GM23338 (cell line): ENCODE measurements around the gene UBL4A. TPM values are rescaled to one million over a fixed set of nuclear protein-coding genes. Genes with fewer than 3 reads are reported as not detected.

Experiments
- ATAC-seq: fragments of 200-7000 bp; cut with Tn5 transposase; 3 replicates; pipeline ENCODE4 v1.9.1; 2020
- DNase-seq: peaks from one replicate; pipeline ENCODE4 v3.0.0-alpha.2; 2015; ENCODE audit warnings: low spot score
- H2AFZ ChIP-seq: fragments of 200-600 bp; sonication (generic); 2 replicates; pipeline ENCODE4 v1.8.0; 2016; ENCODE audit warnings: antibody characterized with exemption, mild to moderate bottlenecking, moderate library complexity
- H3F3A ChIP-seq: fragments of 200-600 bp; sonication (generic); replicated peaks from 2 replicates; pipeline ENCODE4 v1.8.0; 2017; ENCODE audit warnings: antibody characterized with exemption, mixed run types, low read depth
- H3K27ac ChIP-seq: fragments of 200-600 bp; sonication (generic); 2 replicates; pipeline ENCODE4 v1.6.1; 2016; ENCODE audit warnings: low read depth
- H3K27me3 ChIP-seq: fragments of 200-600 bp; sonication (generic); 2 replicates; pipeline ENCODE4 v1.8.0; 2016; ENCODE audit warnings: mild to moderate bottlenecking, mixed run types, moderate library complexity; ENCODE audit not compliant: insufficient read depth
- H3K36me3 ChIP-seq: fragments of 200-600 bp; sonication (generic); 2 replicates; pipeline ENCODE4 v1.8.0; 2016; ENCODE audit warnings: mild to moderate bottlenecking; ENCODE audit not compliant: insufficient read depth
- H3K4me1 ChIP-seq: fragments of 200-600 bp; sonication (generic); 2 replicates; pipeline ENCODE4 v1.8.0; 2016; ENCODE audit warnings: mild to moderate bottlenecking, moderate library complexity; ENCODE audit not compliant: insufficient read depth
- H3K4me2 ChIP-seq: fragments of 200-600 bp; sonication (generic); 2 replicates; pipeline ENCODE4 v1.7.1; 2017; ENCODE audit warnings: mixed run types
- H3K4me3 ChIP-seq: fragments of 200-600 bp; sonication (generic); 2 replicates; pipeline ENCODE4 v1.6.1; 2016; ENCODE audit warnings: mixed run types
- H3K79me2 ChIP-seq: fragments of 200-600 bp; sonication (generic); replicated peaks from 2 replicates; pipeline ENCODE4 v1.8.0; 2017; ENCODE audit warnings: mild to moderate bottlenecking; ENCODE audit not compliant: insufficient read depth
- H3K9me2 ChIP-seq: fragments of 200-600 bp; sonication (generic); 2 replicates; pipeline ENCODE4 v1.8.0; 2017; ENCODE audit not compliant: insufficient read depth
- H4K20me1 ChIP-seq: fragments of 200-600 bp; sonication (generic); replicated peaks from 2 replicates; pipeline ENCODE4 v1.8.0; 2017; ENCODE audit warnings: mild to moderate bottlenecking; ENCODE audit not compliant: insufficient read depth
- H3K27ac Mint-ChIP-seq: 2 replicates; pipeline ENCODE4 v1.8.0; 2020; ENCODE audit warnings: inconsistent platforms, mild to moderate bottlenecking, moderate library complexity, mixed read lengths
- H3K27me3 Mint-ChIP-seq: 3 replicates; pipeline ENCODE4 v1.8.0; 2022; ENCODE audit warnings: low read depth, mild to moderate bottlenecking, moderate library complexity, mixed read lengths, inconsistent platforms; ENCODE audit not compliant: insufficient read depth, poor library complexity
- H3K36me3 Mint-ChIP-seq: 3 replicates; pipeline ENCODE4 v1.8.0; 2021; ENCODE audit warnings: low read depth, mild to moderate bottlenecking, inconsistent platforms, moderate library complexity, mixed read lengths
- H3K4me1 Mint-ChIP-seq: 3 replicates; pipeline ENCODE4 v1.8.0; 2020; ENCODE audit warnings: mild to moderate bottlenecking, inconsistent platforms, mixed read lengths
- H3K4me3 Mint-ChIP-seq: 3 replicates; pipeline ENCODE4 v1.8.0; 2021; ENCODE audit warnings: moderate library complexity, mild to moderate bottlenecking, inconsistent platforms, mixed read lengths
- H3K9me3 Mint-ChIP-seq: 3 replicates; pipeline ENCODE4 v1.8.0; 2020; ENCODE audit warnings: moderate library complexity, mild to moderate bottlenecking, inconsistent platforms, mixed read lengths
- CREB1 ChIP-seq: fragments of 250-450 bp; sonication (Bioruptor Pico); IDR thresholded peaks from 2 replicates; pipeline ENCODE4 v1.5.0; 2020; ENCODE audit warnings: low read depth, mild to moderate bottlenecking, moderate library complexity
- EZH2 ChIP-seq: fragments of 200-600 bp; sonication (generic); IDR thresholded peaks from one replicate; pipeline ENCODE4 v1.8.0; 2017; ENCODE audit warnings: antibody characterized with exemption, mild to moderate bottlenecking, low read depth; ENCODE audit not compliant: unreplicated experiment
- EZH2phosphoT487 ChIP-seq: fragments of 200-600 bp; sonication (generic); IDR thresholded peaks from one replicate; pipeline ENCODE4 v1.8.1; 2018; ENCODE audit warnings: antibody characterized with exemption; ENCODE audit not compliant: unreplicated experiment
- JUNB ChIP-seq: IDR thresholded peaks from one replicate; pipeline ENCODE4 v1.6.1; 2016; ENCODE audit warnings: antibody characterized with exemption; ENCODE audit not compliant: unreplicated experiment
- NANOG ChIP-seq: IDR thresholded peaks from 2 replicates; pipeline ENCODE4 v1.6.1; 2016; ENCODE audit warnings: antibody characterized with exemption, borderline replicate concordance
- POLR2AphosphoS5 ChIP-seq: IDR thresholded peaks from 2 replicates; pipeline ENCODE4 v1.6.1; 2016; ENCODE audit warnings: antibody characterized with exemption, low read depth
- STAT1 ChIP-seq: IDR thresholded peaks from one replicate; pipeline ENCODE4 v1.6.1; 2016; ENCODE audit warnings: antibody characterized with exemption; ENCODE audit not compliant: unreplicated experiment
- ZNF114 ChIP-seq: fragments of 250-450 bp; sonication (Bioruptor Pico); IDR thresholded peaks from 2 replicates; pipeline ENCODE4 v1.5.0; 2020; ENCODE audit warnings: mild to moderate bottlenecking, moderate library complexity
- polyA plus RNA-seq: library from polyadenylated mRNA; unstranded; fragments of >200 nt; fragmentation: Nextera tagmentation; extraction: Ambion mirVana; gene quantifications from 2 replicates; pipeline ENCODE4 v1.2.1, GENCODE V29; 2016
- total RNA-seq: library from RNA; depleted of rRNA; stranded (reverse); fragments of >200 nt; shearing (Covaris generic); gene quantifications from 2 replicates; pipeline ENCODE4 v1.2.3, GENCODE V29; 2014
- TF ChIP-seq, protein P1 (sequence below): IDR thresholded peaks from one replicate; pipeline ENCODE4 v1.6.1; 2018; ENCODE audit warnings: antibody characterized with exemption; ENCODE audit not compliant: unreplicated experiment
- TF ChIP-seq, protein P2 (sequence below): IDR thresholded peaks from 2 replicates; pipeline ENCODE4 v1.6.1; 2016; ENCODE audit warnings: antibody characterized with exemption
- TF ChIP-seq, protein P3 (sequence below), 2 experiments: fragments of 200-600 bp in 1 of 2; sonication (generic) in 1 of 2; conservative IDR thresholded peaks; 2 replicates each; pipeline versions ENCODE4 v1.5.1 to v1.6.1; 2016 to 2017; ENCODE audit warnings: antibody characterized with exemption in 2 of 2, low read depth in 2 of 2, mild to moderate bottlenecking in 2 of 2, moderate library complexity in 1 of 2

Gene UBL4A
- total and polyA plus RNA-seq, 2 experiments from 2014 or later, result 15.6 to 43.7 TPM

DNA sequence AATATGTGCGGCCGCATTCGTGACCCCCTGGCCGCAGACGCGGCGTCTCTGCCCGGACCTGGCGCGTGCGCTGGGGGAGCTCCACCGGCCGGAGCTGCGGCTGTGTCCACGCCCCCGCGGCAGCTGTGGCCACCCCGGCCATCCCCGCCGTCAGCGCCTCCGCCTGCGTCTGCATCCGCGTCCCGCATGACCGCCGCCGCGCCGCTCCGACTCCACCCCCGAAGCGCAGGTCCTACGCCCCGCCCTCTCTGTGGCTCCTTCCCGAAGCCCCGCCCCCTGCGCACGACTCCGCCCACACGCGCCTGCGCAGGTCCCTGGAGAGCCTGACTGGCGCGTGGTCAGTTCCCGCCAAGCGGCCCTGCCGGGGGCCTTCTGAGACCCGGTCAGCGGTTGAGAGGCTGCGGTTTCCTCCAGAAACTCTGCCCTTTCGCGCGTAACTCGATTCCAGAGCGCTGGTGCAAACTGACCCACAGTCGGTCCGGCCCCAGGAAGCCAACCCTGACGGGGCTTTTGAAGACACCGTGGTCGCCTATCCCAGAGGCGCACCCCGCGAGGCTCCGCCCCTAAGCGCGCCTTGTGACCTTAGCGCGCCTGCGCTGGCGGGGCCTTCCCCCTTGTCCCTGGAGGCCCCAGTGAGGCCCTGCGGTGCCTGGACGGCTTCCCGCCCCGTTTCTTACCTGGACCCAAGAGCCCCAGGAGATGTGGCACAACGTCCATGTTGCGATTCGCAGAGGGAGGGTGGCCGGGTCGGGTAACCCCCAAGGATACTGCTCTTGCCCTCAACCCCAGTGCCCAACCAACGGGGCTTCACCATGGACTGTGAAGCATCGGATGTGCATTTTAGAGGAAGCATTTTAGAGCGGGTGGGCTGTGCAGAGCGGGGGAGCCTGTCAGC lies 7.4 kb downstream of the UBL4A start, which contains the start of gene LAGE3:
Gene LAGE3, minus strand, starts transcription at position 554 of the 895 bp plus-strand sequence. Its CDS starts 366 bp downstream, at position 188.
- Histone ChIP-seq H3K4me3 (peak within 1 kb of the TSS; percentile 52), H2AFZ (peak within 1 kb of the TSS; percentile 47; the same call in 1 of the 2 replicates), H3F3A (no peaks in the 10 kb centered on the region), H3K4me1 (no peaks in the 10 kb centered on the region), H3K9me2 (no peaks in the 10 kb centered on the region), H3K79me2 (no peaks in the 10 kb centered on the region), H4K20me1 (no peaks in the 10 kb centered on the region; the same call in 1 of the 2 replicates), H3K27me3 (no peaks in the 10 kb centered on the region), H3K4me2 (peak within 1 kb of the TSS; percentile 76), H3K27ac (0 out of 2 replicates have a peak within 1 kb of the TSS, but pooled peaks have one; percentile 69), H3K36me3 (no peaks in the 10 kb centered on the region)
- Mint-ChIP-seq H3K4me3 (peak within 1 kb of the TSS; percentile 84), H3K27ac (peak within 1 kb of the TSS; percentile 80), H3K36me3 (peaks cover 10% of the 10 kb centered on the region; the same call in 1 of the 3 replicates), H3K9me3 (no peaks in the 10 kb centered on the region), H3K4me1 (peaks cover 10% of the 10 kb centered on the region; the same call in 2 of the 3 replicates), H3K27me3 (peaks cover 6% of the 10 kb centered on the region)
- ATAC-seq (peak; percentile 87), DNase-seq (peak; percentile 88)
- no peak for TF ChIP-seq CREB1 (CRISPR knock-in tag)
- peak; percentile 31; the same call in 1 of the 2 replicates for TF ChIP-seq POLR2AphosphoS5

DNA sequence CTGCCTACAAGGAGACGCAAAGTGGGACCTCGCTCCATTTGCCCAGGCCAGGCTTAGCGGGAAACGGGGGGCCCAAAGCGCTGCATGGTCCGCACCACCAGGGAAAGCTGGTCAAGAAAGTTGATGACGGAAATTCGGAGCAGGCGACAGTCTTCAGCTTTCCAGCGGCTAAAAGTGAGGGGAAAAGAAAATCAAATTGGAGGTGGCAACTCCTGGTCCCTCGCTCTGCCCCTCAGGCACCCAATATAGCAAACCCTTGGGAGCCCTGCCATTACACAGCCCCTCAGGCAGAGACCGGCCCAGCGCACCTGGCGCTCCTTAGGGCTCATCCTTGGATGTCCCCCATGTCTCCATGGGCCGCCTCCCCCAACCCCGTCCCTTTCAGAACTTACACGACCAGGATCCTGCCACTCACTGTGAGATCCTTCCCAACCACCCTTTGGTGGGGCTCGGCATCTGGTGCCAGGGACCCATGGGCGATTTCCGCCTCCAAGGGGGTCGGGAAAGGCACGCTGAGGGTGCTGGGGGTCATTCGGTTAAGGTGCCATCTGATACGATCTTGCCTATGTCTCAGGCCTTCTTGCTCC lies 8.4 kb downstream of the UBL4A start:
- H3K4me1 ChIP-seq, result no peaks in the 10 kb centered on the region
- peaks cover 6% of the 10 kb centered on the region for H3K27me3 Mint-ChIP-seq
- DNase-seq (no peak), ATAC-seq (peak; percentile 8)
- H4K20me1 ChIP-seq, result no peaks in the 10 kb centered on the region
- H3K36me3 Mint-ChIP-seq, result peaks cover 8% of the 10 kb centered on the region
- peak overlapping the region; percentile 52 for H3K4me3 ChIP-seq
- no peaks in the 10 kb centered on the region for H3F3A ChIP-seq
- no peak overlapping the region for H3K27ac Mint-ChIP-seq
- no peak for TF ChIP-seq NANOG
- TF ChIP-seq, protein P1, sequence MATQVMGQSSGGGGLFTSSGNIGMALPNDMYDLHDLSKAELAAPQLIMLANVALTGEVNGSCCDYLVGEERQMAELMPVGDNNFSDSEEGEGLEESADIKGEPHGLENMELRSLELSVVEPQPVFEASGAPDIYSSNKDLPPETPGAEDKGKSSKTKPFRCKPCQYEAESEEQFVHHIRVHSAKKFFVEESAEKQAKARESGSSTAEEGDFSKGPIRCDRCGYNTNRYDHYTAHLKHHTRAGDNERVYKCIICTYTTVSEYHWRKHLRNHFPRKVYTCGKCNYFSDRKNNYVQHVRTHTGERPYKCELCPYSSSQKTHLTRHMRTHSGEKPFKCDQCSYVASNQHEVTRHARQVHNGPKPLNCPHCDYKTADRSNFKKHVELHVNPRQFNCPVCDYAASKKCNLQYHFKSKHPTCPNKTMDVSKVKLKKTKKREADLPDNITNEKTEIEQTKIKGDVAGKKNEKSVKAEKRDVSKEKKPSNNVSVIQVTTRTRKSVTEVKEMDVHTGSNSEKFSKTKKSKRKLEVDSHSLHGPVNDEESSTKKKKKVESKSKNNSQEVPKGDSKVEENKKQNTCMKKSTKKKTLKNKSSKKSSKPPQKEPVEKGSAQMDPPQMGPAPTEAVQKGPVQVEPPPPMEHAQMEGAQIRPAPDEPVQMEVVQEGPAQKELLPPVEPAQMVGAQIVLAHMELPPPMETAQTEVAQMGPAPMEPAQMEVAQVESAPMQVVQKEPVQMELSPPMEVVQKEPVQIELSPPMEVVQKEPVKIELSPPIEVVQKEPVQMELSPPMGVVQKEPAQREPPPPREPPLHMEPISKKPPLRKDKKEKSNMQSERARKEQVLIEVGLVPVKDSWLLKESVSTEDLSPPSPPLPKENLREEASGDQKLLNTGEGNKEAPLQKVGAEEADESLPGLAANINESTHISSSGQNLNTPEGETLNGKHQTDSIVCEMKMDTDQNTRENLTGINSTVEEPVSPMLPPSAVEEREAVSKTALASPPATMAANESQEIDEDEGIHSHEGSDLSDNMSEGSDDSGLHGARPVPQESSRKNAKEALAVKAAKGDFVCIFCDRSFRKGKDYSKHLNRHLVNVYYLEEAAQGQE, result no peak
- TF ChIP-seq EZH2phosphoT487, result no peak
- TF ChIP-seq STAT1, result no peak
- TF ChIP-seq, protein P2, sequence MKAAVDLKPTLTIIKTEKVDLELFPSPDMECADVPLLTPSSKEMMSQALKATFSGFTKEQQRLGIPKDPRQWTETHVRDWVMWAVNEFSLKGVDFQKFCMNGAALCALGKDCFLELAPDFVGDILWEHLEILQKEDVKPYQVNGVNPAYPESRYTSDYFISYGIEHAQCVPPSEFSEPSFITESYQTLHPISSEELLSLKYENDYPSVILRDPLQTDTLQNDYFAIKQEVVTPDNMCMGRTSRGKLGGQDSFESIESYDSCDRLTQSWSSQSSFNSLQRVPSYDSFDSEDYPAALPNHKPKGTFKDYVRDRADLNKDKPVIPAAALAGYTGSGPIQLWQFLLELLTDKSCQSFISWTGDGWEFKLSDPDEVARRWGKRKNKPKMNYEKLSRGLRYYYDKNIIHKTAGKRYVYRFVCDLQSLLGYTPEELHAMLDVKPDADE, result no peak
- TF ChIP-seq, protein P3, sequence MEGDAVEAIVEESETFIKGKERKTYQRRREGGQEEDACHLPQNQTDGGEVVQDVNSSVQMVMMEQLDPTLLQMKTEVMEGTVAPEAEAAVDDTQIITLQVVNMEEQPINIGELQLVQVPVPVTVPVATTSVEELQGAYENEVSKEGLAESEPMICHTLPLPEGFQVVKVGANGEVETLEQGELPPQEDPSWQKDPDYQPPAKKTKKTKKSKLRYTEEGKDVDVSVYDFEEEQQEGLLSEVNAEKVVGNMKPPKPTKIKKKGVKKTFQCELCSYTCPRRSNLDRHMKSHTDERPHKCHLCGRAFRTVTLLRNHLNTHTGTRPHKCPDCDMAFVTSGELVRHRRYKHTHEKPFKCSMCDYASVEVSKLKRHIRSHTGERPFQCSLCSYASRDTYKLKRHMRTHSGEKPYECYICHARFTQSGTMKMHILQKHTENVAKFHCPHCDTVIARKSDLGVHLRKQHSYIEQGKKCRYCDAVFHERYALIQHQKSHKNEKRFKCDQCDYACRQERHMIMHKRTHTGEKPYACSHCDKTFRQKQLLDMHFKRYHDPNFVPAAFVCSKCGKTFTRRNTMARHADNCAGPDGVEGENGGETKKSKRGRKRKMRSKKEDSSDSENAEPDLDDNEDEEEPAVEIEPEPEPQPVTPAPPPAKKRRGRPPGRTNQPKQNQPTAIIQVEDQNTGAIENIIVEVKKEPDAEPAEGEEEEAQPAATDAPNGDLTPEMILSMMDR (conservative IDR thresholded peaks at IDR 0.05; ENCODE audit: low read depth in 2 of 2), result no peak
- TF ChIP-seq ZNF114 (CRISPR knock-in tag), result no peak
- no peak for TF ChIP-seq EZH2
- TF ChIP-seq JUNB, result no peak
- no peak for TF ChIP-seq CREB1 (CRISPR knock-in tag)
- H3K9me3 Mint-ChIP-seq, result no peaks in the 10 kb centered on the region
- H3K36me3 ChIP-seq, result no peaks in the 10 kb centered on the region
- H3K4me1 Mint-ChIP-seq, result peaks cover 4% of the 10 kb centered on the region; the same call in 1 of the 3 replicates
- no peak overlapping the region for H2AFZ ChIP-seq
- no peaks in the 10 kb centered on the region for H3K79me2 ChIP-seq
- H3K27ac ChIP-seq, result no peak overlapping the region
- peak overlapping the region; percentile 84 for H3K4me3 Mint-ChIP-seq
- no peaks in the 10 kb centered on the region for H3K27me3 ChIP-seq
- H3K9me2 ChIP-seq, result no peaks in the 10 kb centered on the region
- H3K4me2 ChIP-seq, result peak overlapping the region; percentile 76
